ENCODE data around the gene PRTN3. TPM values are rescaled to one million over a fixed set of nuclear protein-coding genes. Genes with fewer than 3 reads are reported as not detected.
"Not testable (repeated sequence)": the region's sequence is repeated elsewhere in the genome, so short reads cannot be mapped to it uniquely, and the experiment has no call there.

Gene PRTN3
- total RNA-seq, 1 donor from 2014 or later: not detected

GRCh38 chr19:876780-877314, 36.0 kb downstream of the PRTN3 start:
- H3K4me3 ChIP-seq (ENCODE audit: low read depth, low read length): no peak overlapping the region
- TF ChIP-seq, protein P1, sequence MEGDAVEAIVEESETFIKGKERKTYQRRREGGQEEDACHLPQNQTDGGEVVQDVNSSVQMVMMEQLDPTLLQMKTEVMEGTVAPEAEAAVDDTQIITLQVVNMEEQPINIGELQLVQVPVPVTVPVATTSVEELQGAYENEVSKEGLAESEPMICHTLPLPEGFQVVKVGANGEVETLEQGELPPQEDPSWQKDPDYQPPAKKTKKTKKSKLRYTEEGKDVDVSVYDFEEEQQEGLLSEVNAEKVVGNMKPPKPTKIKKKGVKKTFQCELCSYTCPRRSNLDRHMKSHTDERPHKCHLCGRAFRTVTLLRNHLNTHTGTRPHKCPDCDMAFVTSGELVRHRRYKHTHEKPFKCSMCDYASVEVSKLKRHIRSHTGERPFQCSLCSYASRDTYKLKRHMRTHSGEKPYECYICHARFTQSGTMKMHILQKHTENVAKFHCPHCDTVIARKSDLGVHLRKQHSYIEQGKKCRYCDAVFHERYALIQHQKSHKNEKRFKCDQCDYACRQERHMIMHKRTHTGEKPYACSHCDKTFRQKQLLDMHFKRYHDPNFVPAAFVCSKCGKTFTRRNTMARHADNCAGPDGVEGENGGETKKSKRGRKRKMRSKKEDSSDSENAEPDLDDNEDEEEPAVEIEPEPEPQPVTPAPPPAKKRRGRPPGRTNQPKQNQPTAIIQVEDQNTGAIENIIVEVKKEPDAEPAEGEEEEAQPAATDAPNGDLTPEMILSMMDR (conservative IDR thresholded peaks at IDR 0.05; ENCODE audit: low read depth, low read length): no peak
- DNase-seq (ENCODE audit: low read depth): no peak

DNA sequence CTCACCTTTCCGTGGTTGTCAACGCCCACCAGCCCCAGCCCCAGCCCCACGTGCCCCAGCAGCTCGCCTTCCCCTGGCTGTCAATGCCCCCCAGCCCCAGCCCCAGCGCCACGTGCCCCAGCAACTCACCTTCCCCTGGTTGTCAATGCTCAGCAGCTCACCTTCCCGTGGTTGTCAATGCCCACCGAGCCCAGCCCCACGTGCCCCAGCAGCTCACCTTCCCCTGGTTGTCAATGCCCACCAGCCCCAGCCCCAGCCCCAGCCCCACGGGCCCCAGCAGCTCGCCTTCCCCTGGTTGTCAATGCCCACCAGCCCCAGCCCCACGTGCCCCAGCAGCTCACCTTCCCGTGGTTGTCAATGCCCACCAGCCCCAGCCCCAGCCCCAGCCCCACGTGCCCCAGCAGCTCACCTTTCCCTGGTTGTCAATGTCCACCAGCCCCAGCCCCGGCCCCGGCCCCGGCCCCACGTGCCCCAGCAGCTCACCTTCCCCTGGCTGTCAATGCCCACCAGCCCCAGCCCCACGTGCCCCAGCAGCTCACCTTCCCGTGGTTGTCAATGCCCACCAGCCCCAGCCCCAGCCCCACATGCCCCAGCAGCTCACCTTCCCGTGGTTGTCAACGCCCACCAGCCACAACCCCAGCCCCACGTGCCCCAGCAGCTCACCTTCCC, 37.3 kb downstream of the PRTN3 start:
- not testable (repeated sequence) for DNase-seq (ENCODE audit: low read depth); H3K4me3 ChIP-seq (ENCODE audit: low read depth, low read length)

- H3K4me3 ChIP-seq (ENCODE audit: low read depth, low read length); DNase-seq (ENCODE audit: low read depth): not testable (repeated sequence)
These were observed 38.2 kb downstream of the PRTN3 start for GRCh38 chr19:878751-879561.

DNA sequence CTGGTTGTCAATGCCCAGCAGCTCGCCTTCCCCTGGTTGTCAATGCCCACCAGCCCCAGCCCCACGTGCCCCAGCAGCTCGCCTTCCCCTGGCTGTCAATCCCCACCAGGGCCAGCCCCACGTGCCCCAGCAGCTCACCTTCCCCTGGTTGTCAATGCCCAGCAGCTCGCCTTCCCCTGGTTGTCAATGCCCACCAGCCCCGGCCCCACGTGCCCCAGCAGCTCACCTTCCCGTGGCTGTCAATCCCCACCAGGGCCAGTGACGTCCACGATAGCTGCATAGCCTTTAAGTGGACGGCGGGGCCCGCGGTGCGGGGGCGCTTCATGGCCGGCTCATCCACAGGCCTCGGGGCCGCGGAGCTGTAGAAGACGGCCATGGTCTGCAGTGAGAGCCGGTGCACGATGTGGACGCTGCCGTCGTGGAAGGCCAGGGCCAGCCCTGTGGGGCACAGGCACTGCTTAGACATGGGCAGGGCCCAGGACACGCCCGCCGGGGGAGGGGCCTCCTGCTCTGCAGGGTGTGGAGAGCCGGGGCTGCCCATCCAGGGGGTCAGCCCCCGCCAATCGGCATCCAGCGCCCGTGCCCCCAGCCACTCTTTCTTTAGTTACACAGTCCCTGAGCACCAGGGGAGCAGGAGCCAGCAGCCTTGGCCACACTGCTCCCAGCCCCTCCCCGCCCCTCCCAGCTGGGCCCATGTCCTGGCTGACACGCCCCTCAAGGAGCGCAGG, 39.1 kb downstream of the PRTN3 start:
- TF ChIP-seq, protein P1 (conservative IDR thresholded peaks at IDR 0.05; ENCODE audit: low read depth, low read length): no peak
- no peak for DNase-seq (ENCODE audit: low read depth)

DNA sequence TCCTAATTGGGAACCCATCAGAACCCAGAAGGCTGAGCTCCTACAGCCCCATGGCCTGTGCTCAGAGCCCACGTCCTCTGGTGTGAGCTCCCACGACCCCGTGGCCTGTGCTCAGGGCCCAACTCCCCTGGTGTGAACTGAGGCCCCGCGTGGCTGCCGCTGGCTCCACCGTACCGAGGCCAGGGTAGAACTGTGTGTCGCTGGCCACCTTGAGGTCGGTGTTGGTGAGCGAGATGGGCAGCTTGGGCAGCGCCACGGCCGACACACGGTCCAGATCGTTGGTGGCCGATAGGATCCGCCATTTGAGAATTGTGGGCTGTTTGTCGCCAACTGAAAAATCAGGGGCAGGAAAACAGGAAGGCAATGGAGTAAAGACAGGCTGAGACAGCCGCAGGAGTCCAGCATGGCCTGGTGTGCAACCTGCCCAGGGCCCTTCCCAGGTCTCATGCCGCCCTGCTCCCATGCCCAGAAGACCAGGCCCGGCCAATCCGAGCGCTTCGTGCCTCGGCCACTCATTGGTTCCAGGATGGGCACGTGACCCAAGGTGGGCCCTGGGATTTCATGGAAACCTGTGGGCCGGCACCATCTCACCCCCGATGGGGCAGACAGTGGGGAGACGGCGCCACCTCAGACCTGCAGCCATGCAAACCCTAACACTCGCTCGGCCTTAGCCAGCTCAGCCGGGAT, 40.7 kb downstream of the PRTN3 start:
- TF ChIP-seq, protein P1 (conservative IDR thresholded peaks at IDR 0.05; ENCODE audit: low read depth, low read length): no peak
- no peak for DNase-seq (ENCODE audit: low read depth)
- no peak overlapping the region for H3K4me3 ChIP-seq (ENCODE audit: low read depth, low read length)

More for the DNA sequence above, 39.1 kb downstream of the PRTN3 start:
- no peak overlapping the region for H3K4me3 ChIP-seq (ENCODE audit: low read depth, low read length)

- DNase-seq (ENCODE audit: low read depth): no peak
- no peak overlapping the region for H3K4me3 ChIP-seq (ENCODE audit: low read depth, low read length)
- TF ChIP-seq, protein P1 (conservative IDR thresholded peaks at IDR 0.05; ENCODE audit: low read depth, low read length): no peak
These were observed 42.2 kb downstream of the PRTN3 start for GRCh38 chr19:882871-883497.

DNA sequence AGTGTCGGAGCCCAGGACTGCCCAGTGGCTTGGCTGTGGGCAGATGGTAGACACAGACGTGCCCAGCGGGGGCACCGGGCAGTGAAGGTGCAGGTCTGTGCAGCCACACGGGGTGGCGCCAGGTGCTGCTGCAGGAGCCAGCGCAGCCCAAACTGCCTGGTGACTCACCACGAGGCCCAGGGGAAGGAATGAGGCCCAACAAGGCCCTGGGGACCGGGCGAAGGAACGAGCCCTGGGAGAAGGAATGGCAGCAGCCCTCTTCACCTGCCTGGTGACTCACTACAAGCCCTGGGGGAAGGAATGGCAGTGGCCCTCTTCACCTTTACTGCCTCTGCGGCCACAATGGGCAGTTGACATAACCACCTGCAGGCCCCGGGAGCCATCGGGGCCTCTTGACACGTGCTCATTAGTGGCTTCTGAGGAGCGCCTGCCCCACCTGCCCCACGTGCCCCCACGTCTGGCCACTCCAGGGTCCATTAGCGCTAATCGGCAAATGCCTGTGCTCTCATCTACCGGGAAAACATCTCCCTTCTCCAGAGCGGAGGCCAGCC, 42.9 kb downstream of the PRTN3 start:
- H3K4me3 ChIP-seq (ENCODE audit: low read depth, low read length): no peak overlapping the region
- TF ChIP-seq, protein P1 (conservative IDR thresholded peaks at IDR 0.05; ENCODE audit: low read depth, low read length): peak; percentile 23
- DNase-seq (ENCODE audit: low read depth): no peak
